K562 (cell line): Measurements from ENCODE around the gene CACNA2D4. TPM values are rescaled to one million over a fixed set of nuclear protein-coding genes. Genes with fewer than 3 reads are reported as not detected.

ENCODE experiments used
- ATAC-seq: fragments of 200-7000 bp; cut with Tn5 transposase; 3 replicates; pipeline ENCODE4 v1.9.1; 2020; ENCODE audit warnings: moderate library complexity
- BruUV-seq: library from RNA; stranded (reverse); fragments of 400-500 nt; replicated peaks from 2 replicates; lab custom pipeline; 2021; lab: Mats Ljungman, UMichigan
- CTCF ChIA-PET: fragments of 300-600 bp; formaldehyde crosslinking; extraction: SDS; loops from one replicate; lab custom pipeline; 2021; ENCODE audit warnings: low intra/inter-chr PET ratio; lab: Yijun Ruan, JAX
- POLR2A ChIA-PET: fragments of 300-600, 350-650 bp; sonication (Branson Sonifier 250); formaldehyde crosslinking; extraction: SDS; loops from one replicate; lab custom pipeline; 2021; ENCODE audit warnings: antibody characterized with exemption, inconsistent platforms; lab: Yijun Ruan, JAX
- DNase-seq, 4 experiments: peaks; one replicate each; pipeline versions ENCODE4 v3.0.0 to v3.0.0-alpha.2; 2011 to 2018; ENCODE audit warnings: low spot score in 3 of 4, mixed read lengths in 3 of 4; ENCODE audit errors: extremely low read depth in 1 of 4
- FAIRE-seq: peaks from 2 replicates; lab custom pipeline; 2011; peaks lifted over from hg19 to GRCh38; lab: Jason Lieb, UNC
- H2AFZ ChIP-seq: 2 replicates; pipeline ENCODE4 v1.6.0; 2011; ENCODE audit warnings: low read depth, low read length, control low read depth, inconsistent platforms
- H3K27ac ChIP-seq: fragments of 200-600 bp; 3 replicates; pipeline ENCODE4 v1.8.0; 2011; ENCODE audit warnings: low read depth, mild to moderate bottlenecking, control low read depth, inconsistent platforms, low read length, moderate library complexity, mixed read lengths; ENCODE audit errors: extremely low read depth
- H3K27me3 ChIP-seq, 2 experiments: fragments of 300-600 bp in 1 of 2; 2 replicates in 1 of 2; 3 replicates in 1 of 2; pipeline versions ENCODE4 v1.6.0 to v1.8.0; 2011; ENCODE audit warnings: inconsistent platforms in 2 of 2, low read length in 2 of 2, mild to moderate bottlenecking in 1 of 2, mixed read lengths in 1 of 2, moderate library complexity in 1 of 2; ENCODE audit not compliant: control insufficient read depth in 2 of 2, insufficient read depth in 2 of 2
- H3K36me3 ChIP-seq: fragments of 300-600 bp; 3 replicates; pipeline ENCODE4 v1.8.0; 2011; ENCODE audit warnings: mild to moderate bottlenecking, low read length, inconsistent platforms; ENCODE audit not compliant: control insufficient read depth, insufficient read depth
- H3K4me1 ChIP-seq, 2 experiments: fragments of 200-600 bp in 1 of 2; replicated peaks in 1 of 2; 2 replicates in 1 of 2; 3 replicates in 1 of 2; pipeline versions ENCODE4 v1.5.1 to v1.8.0; 2011; ENCODE audit warnings: inconsistent platforms in 2 of 2, low read length in 2 of 2, mild to moderate bottlenecking in 1 of 2, mixed read lengths in 1 of 2, moderate library complexity in 1 of 2; ENCODE audit not compliant: control insufficient read depth in 2 of 2, insufficient read depth in 2 of 2
- H3K4me2 ChIP-seq: 2 replicates; pipeline ENCODE4 v1.6.1; 2011; ENCODE audit warnings: low read length, control low read depth, inconsistent platforms, mixed read lengths; ENCODE audit not compliant: insufficient read depth
- H3K4me3 ChIP-seq: fragments of 200-600 bp; sonication (generic), shearing (Covaris generic); 2 replicates; pipeline ENCODE4 v1.5.1; 2016; ENCODE audit warnings: control low read depth, inconsistent platforms
- H3K79me2 ChIP-seq: fragments of 200-600 bp; 3 replicates; pipeline ENCODE4 v1.8.0; 2011; ENCODE audit warnings: low read length, inconsistent platforms; ENCODE audit not compliant: control insufficient read depth, insufficient read depth
- H3K9ac ChIP-seq, 2 experiments: 2 replicates each; pipeline versions ENCODE4 v1.6.0 to v1.6.1; 2011; ENCODE audit warnings: low read depth in 2 of 2, low read length in 2 of 2, control low read depth in 1 of 2, inconsistent platforms in 1 of 2, mild to moderate bottlenecking in 1 of 2, mixed read lengths in 1 of 2; ENCODE audit not compliant: insufficient read depth in 1 of 2
- H3K9me1 ChIP-seq: one replicate; pipeline ENCODE4 v1.6.0; 2011; ENCODE audit warnings: inconsistent platforms, mild to moderate bottlenecking, low read length, moderate library complexity; ENCODE audit not compliant: control insufficient read depth, insufficient read depth
- H3K9me3 ChIP-seq: replicated peaks from 2 replicates; pipeline ENCODE4 v1.5.1; 2011; ENCODE audit warnings: low read depth, low read length, inconsistent platforms; ENCODE audit not compliant: control insufficient read depth, insufficient read depth
- H4K20me1 ChIP-seq: replicated peaks from 2 replicates; pipeline ENCODE4 v1.6.1; 2011; ENCODE audit warnings: low read length, inconsistent platforms, mixed read lengths; ENCODE audit not compliant: control insufficient read depth, insufficient read depth
- ELK1 ChIP-seq: sonication (generic); formaldehyde crosslinking; IDR thresholded peaks from 2 replicates; pipeline ENCODE4 v1.8.1; 2022; ENCODE audit warnings: missing genetic modification reagents
- ETV6 ChIP-seq, 3 experiments: fragments of 150-350 bp in 1 of 3; sonication (generic) in 1 of 3; formaldehyde crosslinking in 1 of 3; IDR thresholded peaks; 2 replicates each; pipeline versions ENCODE4 v1.6.1 to v1.8.0; 2014 to 2022; ENCODE audit warnings: borderline replicate concordance in 2 of 3, low read depth in 2 of 3, antibody characterized with exemption in 1 of 3, low read length in 1 of 3, mild to moderate bottlenecking in 1 of 3, missing genetic modification reagents in 1 of 3
- EZH2 ChIP-seq: IDR thresholded peaks from 2 replicates; pipeline ENCODE4 v1.6.1; 2012; ENCODE audit warnings: low read depth, mild to moderate bottlenecking, inconsistent platforms, low read length, borderline replicate concordance
- HLTF ChIP-seq: fragments of 450-650 bp; IDR thresholded peaks from 2 replicates; pipeline ENCODE4 v1.6.1; 2016
- HNRNPH1 ChIP-seq: fragments of 200-400 bp; formaldehyde crosslinking; optimal IDR thresholded peaks from 2 replicates; pipeline ENCODE3; 2017; ENCODE audit warnings: low read depth, mild to moderate bottlenecking, low read length, moderate library complexity
- PTRF ChIP-seq: fragments of 450-650 bp; IDR thresholded peaks from 2 replicates; pipeline ENCODE4 v1.6.1; 2016; ENCODE audit warnings: mild to moderate bottlenecking, missing genetic modification characterization, missing compliant biosample characterization
- RB1 ChIP-seq: fragments of 450-650 bp; IDR thresholded peaks from 2 replicates; pipeline ENCODE4 v1.6.1; 2017; ENCODE audit warnings: low read depth, mild to moderate bottlenecking
- YY1 ChIP-seq, 3 experiments: IDR thresholded peaks; 2 replicates each; pipeline ENCODE4 v1.6.1; 2011; ENCODE audit warnings: low read length in 2 of 3, mild to moderate bottlenecking in 2 of 3, moderate library complexity in 2 of 3, borderline replicate concordance in 1 of 3, control low read depth in 1 of 3, low read depth in 1 of 3; ENCODE audit not compliant: insufficient read depth in 3 of 3, insufficient replicate concordance in 2 of 3, control insufficient read depth in 1 of 3, insufficient read length in 1 of 3; ENCODE audit errors: extremely low read depth in 1 of 3
- ZC3H4 ChIP-seq: sonication (generic); formaldehyde crosslinking; IDR thresholded peaks from 2 replicates; pipeline ENCODE4 v1.9.0; 2021; ENCODE audit warnings: missing genetic modification reagents, borderline replicate concordance
- ZNF561 ChIP-seq: fragments of 450-650 bp; formaldehyde crosslinking; conservative IDR thresholded peaks from 2 replicates; pipeline ENCODE4 v1.4.0; 2020; ENCODE audit warnings: mild to moderate bottlenecking, moderate library complexity
- WGBS: fragments of 100-300 bp; shearing (Covaris generic); methylation state at CpG from one replicate; pipeline ENCODE4 v1.1.6; 2016; ENCODE audit warnings: low coverage, mixed read lengths; ENCODE audit not compliant: insufficient coverage; ENCODE audit errors: missing lambda C conversion rate; 5-methylcytosine and 5-hydroxymethylcytosine counted together
- in situ Hi-C: fragments of 300-500 bp; cut with MboI; formaldehyde crosslinking; loops from 4 replicates; pipeline ENCODE4 v1.15.0; 2018; ENCODE audit warnings: inconsistent platforms, mixed read lengths
- intact Hi-C: fragments of 100-400 bp; cut with micrococcal nuclease; formaldehyde crosslinking; loops from 2 replicates; pipeline ENCODE4 v1.14.2; 2022
- polyA plus RNA-seq, 8 experiments: library from polyadenylated mRNA; depleted of rRNA in 4 of 8; stranded (reverse) in 5 of 8; unstranded in 3 of 8; fragments of >200 nt; fragmentation: Nextera tagmentation in 2 of 8; fragmentation: Illumina TruSeq in 1 of 8; extraction: Ambion mirVana in 2 of 8; extraction: Trizol in 1 of 8; gene quantifications; 2 replicates each; pipeline versions ENCODE4 v1.2.1 to v1.2.3, GENCODE V29; 2011 to 2014; ENCODE audit warnings: inconsistent platforms in 1 of 8, missing spikeins in 1 of 8
- total RNA-seq, 7 experiments: library from RNA; depleted of rRNA in 6 of 7; stranded (reverse); fragments of >200 nt in 6 of 7; fragmentation: Illumina TruSeq in 2 of 7; extraction: Trizol in 2 of 7; gene quantifications; 2 replicates each; pipeline versions ENCODE4 v1.2.1 to v1.2.3, GENCODE V29; 2011 to 2021; ENCODE audit warnings: low replicate concordance in 1 of 7

CACNA2D4 gene
- total and polyA plus RNA-seq, 9 of the 15 experiments (the other 6 are each of a cell fraction or from before 2014, with no cell fraction given): 0.04 to 0.69 (median 0.40) TPM; not detected in 3

GRCh38 chr12:1804545-1805332, 113.7 kb downstream of the CACNA2D4 start (continued):
- TF ChIP-seq ETV6 (IDR thresholded peaks at IDR 0.05; ENCODE audit: borderline replicate concordance in 1 of 2, low read depth in 2 of 2, low read length in 1 of 2) (peak in 1 of 2 experiments; percentile 66; a peak in 1 of 4 replicates), ETV6 (CRISPR knock-in tag; IDR thresholded peaks at IDR 0.05; ENCODE audit: borderline replicate concordance) (no peak)

GRCh38 chr12:1803736-1804135, 114.7 kb downstream of the CACNA2D4 start:
- H3K4me1 ChIP-seq: peaks cover 6 to 18% of the 10 kb centered on the region in 2 experiments; a peak in 4 of 5 replicates
- no peak overlapping the region for H3K4me2 ChIP-seq
- no peak for TF ChIP-seq PTRF (tag)
- TF ChIP-seq YY1 (IDR thresholded peaks at IDR 0.05; ENCODE audit: borderline replicate concordance in 1 of 3, control insufficient read depth in 1 of 3, extremely low read depth in 1 of 3, insufficient read depth in 3 of 3, insufficient read length in 1 of 3, insufficient replicate concordance in 2 of 3, low read depth in 1 of 3, low read length in 2 of 3): no peak
- TF ChIP-seq RB1: no peak
- TF ChIP-seq ZNF561 (CRISPR knock-in tag): no peak
- TF ChIP-seq EZH2: no peak
- no peak for TF ChIP-seq ELK1 (CRISPR knock-in tag)
- no peak for TF ChIP-seq HNRNPH1
- TF ChIP-seq ZC3H4 (CRISPR knock-in tag): no peak
- no peak for TF ChIP-seq HLTF
- TF ChIP-seq, all 486 proteins: peak for 0
- POLR2A ChIA-PET: no interaction called here
- CTCF ChIA-PET: no interaction called here
- ATAC-seq (no peak), FAIRE-seq (no peak), DNase-seq (no peak)
- Histone ChIP-seq H3K4me3 (no peak overlapping the region), H4K20me1 (no peaks in the 10 kb centered on the region), H3K27ac (no peak overlapping the region; the same call in 2 of the 3 replicates), H3K36me3 (no peaks in the 10 kb centered on the region), H3K9ac (no peak overlapping the region), H3K79me2 (no peaks in the 10 kb centered on the region), H2AFZ (peak overlapping the region; percentile 97), H3K9me1 (no peaks in the 10 kb centered on the region), H3K9me3 (no peaks in the 10 kb centered on the region), H3K27me3 (no peaks in the 10 kb centered on the region)
- 57% methylated on average over 7 of the region's 7 CpGs for WGBS
- no TSS peak for BruUV-seq
- intact Hi-C loops (no loop called here), in situ Hi-C loops (no loop called here)
